AG08396 (cell line): ENCODE results near the gene IGFBP2.

Experiments
- DNase-seq: peaks from one replicate; pipeline ENCODE4 v3.0.0; 2012; ENCODE audit warnings: low spot score, mixed read lengths

Gene IGFBP2

DNA sequence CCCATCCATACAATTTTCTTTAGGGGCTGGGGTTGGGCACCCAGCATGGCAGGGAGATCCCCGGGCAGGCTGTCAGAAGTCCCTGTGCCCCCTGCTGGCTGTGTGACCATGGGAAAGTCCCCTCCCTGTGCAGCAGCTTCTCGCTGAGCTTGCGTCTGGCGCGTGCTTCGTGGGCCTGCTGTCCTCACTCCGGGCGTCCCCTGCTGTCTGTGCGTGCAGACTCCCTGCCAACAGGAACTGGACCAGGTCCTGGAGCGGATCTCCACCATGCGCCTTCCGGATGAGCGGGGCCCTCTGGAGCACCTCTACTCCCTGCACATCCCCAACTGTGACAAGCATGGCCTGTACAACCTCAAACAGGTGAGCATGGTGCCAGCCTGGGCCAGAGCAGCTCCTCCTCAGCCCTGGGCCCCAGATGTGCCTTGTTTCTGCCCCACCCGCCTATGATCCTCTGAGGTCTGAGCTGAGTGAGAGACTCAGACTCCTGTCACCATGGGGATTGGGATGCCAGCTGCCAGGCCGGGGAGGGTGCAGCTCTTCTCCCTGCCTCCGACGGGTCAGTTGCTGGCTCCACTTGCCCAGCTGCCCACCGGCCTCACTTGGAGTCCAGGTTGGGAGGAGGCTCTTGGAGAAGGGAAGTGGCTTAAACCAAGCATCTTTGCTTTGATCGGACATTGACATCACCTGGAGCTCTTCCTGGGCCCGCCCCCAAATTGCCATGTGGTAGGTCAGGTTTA is 28.6 kb downstream of the IGFBP2 start:
- DNase-seq: no peak

DNA sequence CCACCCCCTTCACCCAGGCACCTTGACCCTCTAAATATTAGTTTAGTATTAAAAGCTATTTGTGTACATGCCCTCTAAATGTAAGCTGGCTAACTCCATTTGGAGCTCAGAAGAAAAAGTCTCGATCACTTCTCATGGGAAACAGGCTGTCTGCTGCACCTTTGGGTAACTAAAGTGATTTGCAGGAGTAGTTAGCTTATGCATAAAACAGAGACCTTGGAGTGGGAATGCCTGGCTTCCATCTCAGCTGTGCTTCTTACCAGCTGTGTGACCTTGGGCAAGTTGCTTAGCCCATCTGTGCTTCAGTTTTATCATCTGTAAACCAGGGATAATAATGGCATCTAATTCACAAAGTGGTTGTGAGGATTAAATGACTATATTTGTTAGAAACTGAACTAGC is 29.9 kb downstream of the IGFBP2 start:
- DNase-seq: no peak

DNA sequence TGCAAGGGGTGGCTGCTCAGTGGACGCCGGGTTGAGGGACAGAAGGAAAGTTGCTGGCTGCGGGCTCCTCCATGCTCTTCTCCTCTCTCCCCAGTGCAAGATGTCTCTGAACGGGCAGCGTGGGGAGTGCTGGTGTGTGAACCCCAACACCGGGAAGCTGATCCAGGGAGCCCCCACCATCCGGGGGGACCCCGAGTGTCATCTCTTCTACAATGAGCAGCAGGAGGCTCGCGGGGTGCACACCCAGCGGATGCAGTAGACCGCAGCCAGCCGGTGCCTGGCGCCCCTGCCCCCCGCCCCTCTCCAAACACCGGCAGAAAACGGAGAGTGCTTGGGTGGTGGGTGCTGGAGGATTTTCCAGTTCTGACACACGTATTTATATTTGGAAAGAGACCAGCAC is 30.6 kb downstream of the IGFBP2 start:
- no peak for DNase-seq

DNA sequence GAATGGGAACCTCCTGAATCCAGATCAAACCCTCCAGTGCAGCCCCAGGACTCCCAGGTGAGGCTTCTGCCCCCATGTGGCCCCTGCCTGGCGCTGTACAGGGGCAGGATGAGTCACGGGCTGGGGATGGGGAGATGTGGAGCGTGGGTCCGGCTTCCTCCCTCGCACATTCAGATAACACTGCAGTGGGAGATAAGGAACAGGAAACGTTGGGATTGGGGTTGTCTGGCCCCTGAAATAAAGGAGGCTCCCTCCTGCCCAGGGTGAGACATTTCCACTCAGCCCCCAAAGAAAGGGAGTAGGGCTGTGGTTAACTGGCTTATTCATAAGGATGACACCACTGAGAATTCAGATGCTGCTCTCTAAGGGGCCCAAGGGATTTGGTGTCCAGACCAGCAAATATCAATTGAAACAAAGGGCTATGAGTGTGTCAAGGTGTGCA is 31.4 kb downstream of the IGFBP2 start:
- DNase-seq: no peak

DNA sequence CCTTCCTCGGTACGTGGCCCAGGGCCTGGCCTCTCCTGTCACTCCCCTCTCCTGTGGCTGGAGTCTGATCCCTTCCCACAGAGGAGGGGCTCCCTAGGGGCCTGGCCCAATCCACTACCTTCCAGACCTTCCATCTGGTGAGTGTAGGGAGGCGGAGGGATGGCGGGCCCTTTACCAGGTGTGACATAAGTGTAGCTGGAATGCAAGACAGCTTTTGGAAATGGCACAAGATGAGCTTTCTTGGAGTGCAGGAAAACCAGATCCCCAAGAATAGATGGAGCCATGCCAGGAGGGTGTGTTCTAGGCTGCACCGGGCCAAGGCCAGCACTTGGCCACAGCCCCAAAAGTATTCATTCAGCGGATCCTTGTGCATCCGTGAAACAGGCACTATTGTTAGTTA is 32.0 kb downstream of the IGFBP2 start:
- DNase-seq: no peak

DNA sequence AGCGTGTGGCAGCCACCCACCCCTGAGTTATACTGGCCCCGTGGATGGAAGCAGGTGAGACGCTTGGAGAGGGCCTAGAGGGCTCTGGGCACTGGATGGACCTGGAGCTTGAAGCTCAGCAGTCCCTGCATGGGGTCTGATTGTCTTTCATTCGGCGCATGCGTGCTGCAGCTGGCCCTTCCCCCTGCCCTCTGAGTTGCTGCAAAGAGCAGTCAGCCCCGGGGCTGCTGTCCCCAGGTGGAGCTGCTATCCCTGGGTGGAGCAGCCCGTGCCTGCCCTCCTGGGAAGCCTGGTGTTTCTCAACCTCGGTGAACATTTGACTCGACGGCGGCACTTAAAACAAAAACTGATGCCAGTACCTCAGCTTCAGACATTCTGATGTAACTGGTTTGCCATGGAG is 32.5 kb downstream of the IGFBP2 start:
- no peak for DNase-seq

DNA sequence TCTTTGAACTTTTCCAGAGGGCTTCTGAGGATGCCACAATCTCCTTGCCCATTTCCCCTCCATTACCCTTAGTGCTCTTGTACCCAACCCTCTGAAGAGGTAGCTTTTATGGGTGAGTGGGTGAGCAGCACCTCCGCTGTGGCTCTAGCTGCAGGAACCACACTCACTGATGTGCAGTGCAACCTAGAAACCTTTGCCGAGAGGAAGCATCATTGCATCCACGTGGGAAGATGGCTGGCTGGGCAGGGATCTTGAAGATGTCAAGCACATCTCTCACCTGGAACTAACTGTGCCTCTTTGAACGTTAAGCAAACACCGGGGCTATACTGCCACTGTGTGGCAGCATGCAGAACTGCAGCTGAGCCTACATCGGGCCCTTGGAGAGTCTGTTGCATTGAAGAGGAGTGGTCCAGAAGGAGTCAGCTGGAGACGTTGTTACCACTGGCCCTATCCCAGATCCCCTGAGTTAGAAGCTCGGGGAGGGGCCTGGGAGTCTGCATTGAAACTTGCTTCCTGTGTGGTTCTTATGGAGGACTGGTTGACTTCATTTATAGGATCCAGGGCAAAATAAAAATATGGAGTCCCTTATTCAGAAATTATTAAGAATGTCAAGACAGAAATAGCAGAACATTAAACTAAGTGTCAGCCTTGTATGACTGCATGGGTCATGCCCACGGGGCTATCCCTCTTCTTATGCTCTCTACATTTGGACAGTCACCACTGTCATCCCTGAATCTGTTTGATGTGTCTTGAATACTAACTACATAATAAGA is 33.4 kb downstream of the IGFBP2 start:
- DNase-seq: peak; percentile 72

DNA sequence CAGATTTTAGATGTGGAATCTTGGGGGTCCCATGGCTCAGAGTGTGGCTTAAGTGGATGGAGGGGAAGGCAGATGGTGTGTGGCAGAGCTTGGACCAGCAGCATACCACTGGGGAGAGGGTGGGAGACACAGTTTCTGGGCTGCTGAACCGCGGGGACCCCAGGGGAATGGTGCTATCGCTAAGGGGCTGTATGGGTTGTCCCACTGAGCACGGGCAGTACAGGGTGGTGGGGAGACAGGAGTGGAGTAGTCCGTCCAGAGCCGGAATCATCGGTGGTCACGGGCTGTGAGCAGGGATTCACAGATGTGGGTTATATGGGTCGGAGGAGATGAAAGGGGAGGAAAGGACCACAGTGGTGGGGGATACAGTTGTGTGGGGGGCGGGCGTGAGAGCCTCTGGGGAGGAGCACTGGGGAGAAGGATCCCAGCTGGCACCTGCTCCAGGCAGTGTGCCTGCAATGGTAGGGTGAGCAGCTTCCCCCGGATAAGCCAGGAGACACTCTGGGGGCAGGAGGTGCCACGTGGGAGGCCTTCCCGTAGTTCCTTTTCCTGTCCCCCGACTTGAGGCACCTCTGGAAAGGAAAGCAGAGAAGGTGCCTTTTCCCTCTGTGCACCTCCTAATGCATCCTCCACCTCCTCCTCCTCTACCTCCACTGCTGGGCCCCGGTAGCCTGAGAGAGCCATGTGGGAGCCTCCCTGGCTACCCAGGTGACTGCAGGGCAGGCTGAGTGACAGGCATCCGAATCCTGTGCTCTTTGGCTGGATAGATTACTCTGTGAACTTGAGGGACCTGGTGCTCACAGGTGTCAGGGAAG is 37.3 kb downstream of the IGFBP2 start:
- DNase-seq: no peak

DNA sequence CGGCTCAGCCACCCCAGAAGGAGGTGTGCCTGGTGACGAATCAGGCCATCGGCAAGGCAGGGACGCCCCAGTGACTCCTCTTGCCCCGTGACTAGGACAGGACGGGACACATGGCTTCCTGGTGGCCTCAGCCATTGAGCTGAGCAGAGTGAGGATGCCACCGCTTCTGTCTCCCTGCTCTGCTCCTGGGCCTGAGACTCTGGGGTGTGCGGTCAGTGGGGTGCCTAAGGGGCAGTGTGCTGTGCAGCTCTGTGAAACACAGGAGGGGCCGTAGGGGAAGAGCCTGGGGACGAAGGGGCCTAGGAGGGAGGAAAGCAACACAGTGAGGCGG is 37.8 kb downstream of the IGFBP2 start:
- no peak for DNase-seq

DNA sequence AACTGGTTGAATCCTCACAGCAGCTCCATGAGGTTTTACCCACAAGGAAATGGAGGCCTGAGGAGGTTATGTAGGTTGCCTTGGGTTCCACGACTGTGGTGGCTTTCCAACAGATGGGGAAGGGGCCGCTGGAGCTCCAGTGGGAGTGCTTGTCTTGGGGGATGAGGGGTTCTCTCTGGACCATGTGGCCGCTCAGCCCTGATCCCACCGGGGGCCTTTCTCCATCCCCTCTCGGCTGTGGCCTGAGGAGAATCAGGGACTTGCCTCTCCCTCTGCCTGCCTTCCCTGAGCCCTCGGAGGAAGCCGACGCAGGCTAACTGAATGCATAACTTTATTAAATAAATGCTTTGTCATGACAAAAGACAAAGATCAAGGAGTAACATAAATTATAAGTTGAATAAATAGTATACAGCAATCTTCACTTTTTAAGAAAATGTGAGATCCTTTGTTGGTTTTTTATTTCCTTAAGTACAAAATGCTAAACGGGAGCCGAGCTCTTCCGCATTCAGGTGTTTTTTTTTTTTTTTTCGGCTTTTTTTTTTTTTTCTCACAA is 38.6 kb downstream of the IGFBP2 start:
- DNase-seq: no peak

DNA sequence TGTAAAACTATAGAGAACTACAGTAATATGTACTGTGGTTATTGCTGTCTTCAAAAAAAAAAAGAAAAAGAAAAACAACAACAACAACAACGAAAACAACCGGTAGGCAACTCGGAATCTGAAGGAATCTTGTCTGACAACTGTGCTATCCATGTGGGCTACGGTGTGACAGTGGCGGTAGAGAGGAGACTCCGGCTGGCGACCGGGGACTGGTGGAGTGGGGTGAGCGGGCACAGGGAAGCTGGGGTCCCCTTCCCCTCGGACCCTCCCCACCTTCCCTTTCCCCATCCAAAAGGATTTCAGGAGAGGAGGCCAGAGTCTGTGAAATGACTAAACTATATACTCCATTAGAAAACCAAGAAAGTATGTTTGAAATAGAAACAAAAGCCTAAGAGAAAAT is 39.2 kb downstream of the IGFBP2 start:
- DNase-seq: no peak

DNA sequence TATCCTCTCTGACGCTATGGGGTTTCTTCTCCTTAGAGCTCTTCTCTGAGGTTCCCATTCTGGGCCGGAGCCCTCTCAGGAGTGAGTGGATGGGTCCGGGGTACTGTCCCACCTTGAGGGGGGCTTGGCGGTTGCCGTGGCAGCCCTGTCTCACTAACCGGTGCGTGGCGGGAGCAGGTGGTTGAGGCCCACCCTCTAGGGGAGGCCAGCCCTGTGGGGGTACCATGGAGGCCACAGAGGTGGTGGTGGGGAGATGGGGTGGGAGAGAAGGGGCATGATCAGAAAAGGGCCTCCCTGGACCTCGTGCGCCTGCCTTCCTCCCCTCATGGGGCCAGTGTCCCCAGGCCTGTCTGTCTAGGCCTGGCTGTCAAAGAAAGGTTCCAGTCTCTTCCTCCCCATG is 39.8 kb downstream of the IGFBP2 start:
- no peak for DNase-seq

DNA sequence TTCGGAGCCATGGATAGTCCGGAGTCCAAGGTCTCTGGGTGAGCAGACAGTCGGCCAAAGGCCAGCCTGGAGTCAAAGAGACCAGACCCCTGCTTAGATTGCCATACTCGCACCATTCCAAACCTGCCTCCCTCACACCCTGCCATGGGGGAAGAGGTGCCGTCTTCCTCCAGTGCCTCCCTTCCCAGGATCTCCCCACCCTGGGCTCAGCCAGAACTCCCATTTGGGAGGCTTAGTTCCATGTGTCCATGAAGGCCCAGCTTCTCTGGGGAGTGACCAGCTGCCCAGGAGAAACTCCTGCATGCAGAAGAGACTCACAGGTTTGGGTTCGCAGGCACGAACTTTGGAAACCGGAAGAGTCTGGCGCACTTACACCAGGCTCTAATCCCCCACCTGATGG is 40.4 kb downstream of the IGFBP2 start:
- DNase-seq: no peak

DNA sequence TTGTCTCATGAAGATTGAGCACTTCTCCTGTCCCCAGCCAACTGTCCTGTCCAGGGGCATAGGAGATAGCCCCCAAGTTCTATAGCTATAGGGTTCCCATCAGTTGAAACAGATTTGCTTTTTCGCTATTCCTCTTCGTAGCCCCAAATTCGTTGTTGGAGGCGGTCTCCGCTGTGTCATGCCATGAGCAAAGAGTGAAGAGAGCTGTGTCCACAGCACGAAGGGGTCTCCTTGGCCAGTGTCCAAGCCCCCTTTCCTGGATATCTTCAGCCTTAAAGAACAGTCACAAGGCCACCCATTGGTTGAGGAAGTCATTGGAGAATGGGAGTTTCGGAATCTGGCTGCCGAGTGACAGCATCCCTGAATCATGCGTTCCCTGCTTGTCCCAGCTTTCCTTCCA is 41.2 kb downstream of the IGFBP2 start:
- no peak for DNase-seq

DNA sequence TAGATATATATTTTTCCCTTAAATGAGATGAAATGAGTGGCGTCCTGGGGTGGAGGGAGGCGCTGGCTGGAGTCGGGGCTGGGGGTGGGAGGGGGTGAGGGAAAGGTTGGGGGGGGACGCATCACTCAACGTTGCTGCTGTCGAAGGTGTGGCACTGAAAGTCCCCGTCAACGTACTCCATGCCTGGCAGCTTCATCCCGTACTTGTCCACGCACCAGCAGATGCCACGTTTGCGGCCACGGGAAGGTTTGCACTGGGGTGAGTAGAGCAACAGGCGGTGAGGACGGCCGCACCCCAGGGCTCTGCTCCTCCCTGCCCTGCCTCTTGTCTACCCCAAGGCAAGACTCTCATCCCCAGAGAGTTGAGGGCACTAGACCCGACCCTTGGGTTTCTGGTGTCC is 43.4 kb downstream of the IGFBP2 start:
- DNase-seq: no peak

DNA sequence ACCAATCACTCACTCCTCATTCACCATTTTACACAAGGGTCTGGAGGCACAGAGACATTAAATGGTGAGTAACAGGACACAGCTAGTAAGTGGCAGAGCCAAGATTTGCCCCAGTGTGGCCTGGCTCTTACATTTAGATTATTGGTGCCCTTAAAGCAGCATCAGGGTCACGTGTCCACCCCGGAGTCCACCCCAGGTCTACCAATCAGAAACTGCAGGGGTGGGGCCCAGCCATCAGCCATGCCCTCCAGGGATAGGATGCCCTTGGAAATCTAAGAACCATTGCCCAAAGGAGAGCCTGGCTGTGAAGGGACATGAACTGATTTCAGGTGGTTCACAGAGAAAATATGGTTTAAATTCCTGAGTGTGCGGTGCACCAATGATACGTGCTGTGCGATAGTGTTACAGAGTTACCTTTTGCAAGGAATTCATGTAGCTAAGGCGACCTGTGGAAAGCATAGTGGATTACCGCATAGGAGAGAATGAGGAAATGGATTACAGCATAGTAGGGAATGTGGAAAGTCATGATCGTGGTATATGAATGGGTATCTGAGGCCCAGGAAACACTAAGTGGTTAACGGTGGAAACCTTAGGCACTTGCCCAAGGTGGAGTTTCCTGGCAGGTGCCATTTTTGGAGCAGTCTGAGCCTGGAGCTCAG is 44.3 kb downstream of the IGFBP2 start:
- no peak for DNase-seq

DNA sequence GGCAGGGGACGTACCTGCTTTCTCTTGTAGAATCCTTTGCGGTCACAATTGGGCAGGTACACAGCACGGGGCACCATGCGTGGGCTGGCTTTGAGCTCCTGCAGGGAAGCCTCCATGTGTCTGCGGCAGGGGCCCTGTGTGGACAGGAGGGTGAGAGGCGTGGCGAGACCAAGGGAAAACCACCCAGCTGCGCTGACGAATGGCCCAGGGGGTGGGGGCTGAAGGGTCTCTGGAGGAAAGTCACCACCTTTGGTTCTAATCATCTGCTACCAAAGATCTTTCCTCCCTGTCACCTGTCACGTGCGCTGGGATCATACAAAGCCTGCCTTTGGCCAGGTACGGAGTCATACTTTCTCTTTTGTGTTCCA is 44.9 kb downstream of the IGFBP2 start:
- DNase-seq: no peak

DNA sequence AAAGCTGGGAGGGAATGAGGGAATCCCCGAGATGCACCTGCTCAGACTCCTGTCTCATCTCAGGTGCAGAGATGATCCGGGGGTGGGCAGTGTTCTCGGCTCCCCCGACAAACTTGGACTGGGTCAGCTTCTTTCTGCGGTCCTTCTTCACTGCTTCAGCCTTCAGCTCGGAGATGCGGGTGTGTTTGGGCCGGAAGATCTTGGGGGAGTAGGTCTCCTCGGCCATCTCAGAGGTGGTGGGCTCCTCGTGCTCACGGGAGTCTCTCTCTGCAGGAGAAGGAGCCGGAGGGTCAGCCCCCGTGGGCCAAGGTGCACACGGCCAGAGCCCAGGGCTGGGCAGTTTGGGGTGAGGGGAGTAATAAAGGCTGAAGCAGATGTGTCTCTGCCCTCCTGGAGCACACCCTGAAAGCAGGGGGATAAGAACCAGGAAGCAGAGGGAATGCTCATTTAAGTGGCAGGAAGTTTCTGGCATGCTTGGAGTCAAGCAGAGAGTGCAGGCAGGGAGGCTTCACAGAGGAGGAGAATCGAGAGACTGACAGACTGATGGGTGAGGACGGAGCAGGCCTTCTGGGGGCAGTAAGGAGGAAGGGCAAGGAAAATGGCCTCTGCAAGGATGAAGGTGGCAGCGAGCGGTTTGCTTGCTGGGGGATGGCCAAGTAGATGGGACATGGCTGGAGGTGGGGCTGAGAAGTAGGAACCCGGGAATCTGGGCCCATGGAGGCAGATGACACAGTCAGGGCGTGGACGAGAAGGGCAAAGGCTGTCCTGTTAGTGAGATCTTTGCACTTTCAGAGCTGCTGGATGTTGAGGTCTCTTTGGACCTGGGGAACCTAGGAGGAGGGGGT is 45.8 kb downstream of the IGFBP2 start:
- no peak for DNase-seq

DNA sequence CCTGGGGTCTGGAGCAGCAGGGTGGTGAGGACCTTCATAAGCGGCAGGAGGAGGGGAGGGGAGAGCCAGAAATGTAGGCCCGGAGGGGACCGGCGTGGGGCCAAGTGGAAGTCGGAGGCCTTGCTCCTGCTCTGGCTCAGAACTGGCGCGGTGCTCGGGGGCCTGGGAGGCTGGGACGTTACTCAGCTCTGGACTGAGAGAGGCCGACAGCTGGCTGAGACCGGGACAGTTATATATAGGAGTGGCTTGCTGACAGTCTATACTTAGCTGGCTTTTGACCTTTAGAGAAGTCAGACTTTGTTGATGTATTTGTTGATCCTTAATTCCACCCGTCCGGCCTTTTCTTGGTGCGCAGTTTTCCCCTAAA is 46.4 kb downstream of the IGFBP2 start:
- DNase-seq: no peak

DNA sequence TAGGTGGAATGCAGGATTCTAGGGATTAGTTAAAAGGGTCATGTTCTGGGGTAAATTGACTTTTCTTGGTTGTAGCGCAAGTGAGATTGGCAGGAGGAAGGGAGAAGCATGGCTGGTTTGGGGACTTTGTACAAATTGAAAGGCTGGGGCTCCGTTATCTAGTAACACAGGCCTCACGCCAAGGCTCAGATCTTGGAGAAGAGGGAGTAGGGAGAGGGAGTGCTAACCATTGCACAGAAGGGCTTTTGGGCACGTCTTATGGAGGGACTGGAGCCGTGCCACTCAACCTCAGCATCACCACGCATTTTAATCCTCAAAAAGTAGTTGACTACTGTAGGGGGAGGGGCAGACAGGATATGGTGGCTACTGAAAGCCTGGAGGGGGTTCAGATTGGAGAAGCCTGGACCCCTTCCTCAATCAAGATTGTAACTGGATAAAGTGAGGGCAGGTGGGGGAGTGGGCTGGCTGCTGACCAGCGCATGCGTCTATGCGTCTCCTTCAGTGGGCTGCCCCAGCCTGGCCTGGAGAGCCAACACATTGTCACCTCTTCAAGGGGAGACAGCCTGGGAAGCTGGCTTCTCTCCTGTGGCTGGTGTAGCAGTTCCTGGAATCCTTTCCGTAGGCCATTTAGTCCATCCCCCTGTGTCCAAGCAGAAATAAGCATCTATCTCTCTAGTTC is 47.9 kb downstream of the IGFBP2 start:
- no peak for DNase-seq

DNA sequence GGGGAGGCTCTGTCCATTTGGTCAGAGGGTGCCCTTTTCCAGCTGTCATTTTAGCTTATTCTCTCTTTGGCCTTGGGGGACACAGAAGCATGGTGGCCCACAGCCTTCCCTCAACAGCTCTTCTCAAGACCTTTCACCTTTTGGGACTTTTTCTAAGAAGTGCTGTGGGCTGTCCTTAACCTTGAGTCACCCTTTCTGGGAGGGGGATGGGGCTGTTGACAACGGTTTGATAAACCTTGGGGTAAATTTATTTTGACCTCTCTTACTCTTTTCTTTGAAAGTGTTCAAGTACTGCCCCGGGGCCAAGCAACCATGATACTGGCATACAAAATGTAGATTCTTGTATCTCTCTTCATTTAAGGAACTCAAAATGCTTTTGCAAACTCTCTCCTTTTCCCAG is 48.5 kb downstream of the IGFBP2 start:
- DNase-seq: no peak
